PC-9 (cell line): ENCODE results near the gene KATNB1. TPM values are rescaled to one million over a fixed set of nuclear protein-coding genes. Genes with fewer than 3 reads are reported as not detected.

Source experiments
- BruUV-seq: library from RNA; stranded (reverse); fragments of 400-500 nt; replicated peaks from 2 replicates; lab custom pipeline; 2021; lab: Mats Ljungman, UMichigan
- CTCF ChIA-PET: fragments of 300-600 bp; sonication (Branson Sonifier 250); formaldehyde crosslinking; loops from one replicate; lab custom pipeline; 2022; ENCODE audit warnings: antibody characterized with exemption; lab: Charles Lee
- POLR2A ChIA-PET: fragments of 300-600 bp; sonication (Branson Sonifier 250); formaldehyde crosslinking; loops from one replicate; lab custom pipeline; 2022; ENCODE audit warnings: antibody characterized with exemption; ENCODE audit not compliant: unreplicated experiment; lab: Charles Lee
- DNase-seq, 2 experiments: peaks; one replicate each; pipeline versions ENCODE4 v3.0.0 to v3.0.0-alpha.2; 2015 to 2022; ENCODE audit warnings: mixed read lengths in 1 of 2
- H2AFZ ChIP-seq: fragments of 200-600 bp; sonication (generic); 2 replicates; pipeline ENCODE4 v1.8.1; 2017; ENCODE audit warnings: antibody characterized with exemption
- H3F3A ChIP-seq: fragments of 200-600 bp; sonication (generic); 2 replicates; pipeline ENCODE4 v1.8.1; 2017; ENCODE audit warnings: antibody characterized with exemption, mild to moderate bottlenecking, low read depth; ENCODE audit not compliant: insufficient read depth
- H3K27ac ChIP-seq: fragments of 200-600 bp; sonication (generic); 2 replicates; pipeline ENCODE4 v1.6.1; 2016; ENCODE audit warnings: mixed run types
- H3K27me3 ChIP-seq: fragments of 200-600 bp; sonication (generic); 2 replicates; pipeline ENCODE4 v1.6.1; 2016; ENCODE audit warnings: low read depth, mixed run types; ENCODE audit not compliant: insufficient read depth
- H3K36me3 ChIP-seq: fragments of 200-600 bp; sonication (generic); 2 replicates; pipeline ENCODE4 v1.6.1; 2016; ENCODE audit warnings: low read depth, mixed run types
- H3K4me1 ChIP-seq: fragments of 200-600 bp; sonication (generic); replicated peaks from 2 replicates; pipeline ENCODE4 v1.6.1; 2016; ENCODE audit warnings: mixed run types; ENCODE audit not compliant: insufficient read depth
- H3K4me2 ChIP-seq: fragments of 200-600 bp; sonication (generic); 2 replicates; pipeline ENCODE4 v1.6.1; 2017; ENCODE audit warnings: mixed run types
- H3K4me3 ChIP-seq: fragments of 200-600 bp; sonication (generic); 2 replicates; pipeline ENCODE4 v1.6.1; 2016; ENCODE audit warnings: mixed run types
- H3K79me2 ChIP-seq: fragments of 200-600 bp; sonication (generic); 2 replicates; pipeline ENCODE4 v1.6.1; 2017; ENCODE audit warnings: low read depth, mixed run types
- H3K9me2 ChIP-seq: fragments of 200-600 bp; sonication (generic); 2 replicates; pipeline ENCODE4 v1.8.1; 2017; ENCODE audit warnings: mild to moderate bottlenecking; ENCODE audit not compliant: insufficient read depth
- H3K9me3 ChIP-seq: fragments of 200-600 bp; sonication (generic); 2 replicates; pipeline ENCODE4 v1.8.1; 2016; ENCODE audit warnings: low read depth; ENCODE audit not compliant: insufficient read depth
- H4K20me1 ChIP-seq: fragments of 200-600 bp; sonication (generic); 2 replicates; pipeline ENCODE4 v1.8.1; 2017; ENCODE audit not compliant: insufficient read depth
- CTCF ChIP-seq: fragments of 200-600 bp; sonication (generic); conservative IDR thresholded peaks from 2 replicates; pipeline ENCODE4 v1.6.1; 2017; ENCODE audit warnings: mixed run types, antibody characterized with exemption, mild to moderate bottlenecking, moderate library complexity
- EZH2 ChIP-seq: fragments of 200-600 bp; sonication (generic); IDR thresholded peaks from 2 replicates; pipeline ENCODE4 v1.8.0; 2017; ENCODE audit warnings: antibody characterized with exemption, low read depth
- intact Hi-C: fragments of 100-400 bp; cut with micrococcal nuclease; formaldehyde crosslinking; loops from one replicate; pipeline ENCODE4 v1.10.0; 2022; ENCODE audit not compliant: unreplicated experiment
- total RNA-seq: library from RNA; stranded (reverse); gene quantifications from 2 replicates; pipeline ENCODE4 v1.2.3, GENCODE V29; 2021

KATNB1 gene
- total RNA-seq, 1 experiment from 2014 or later: 27.7 TPM

- no peak overlapping the region for H3K4me2 ChIP-seq
- no peak overlapping the region for H3K4me3 ChIP-seq
- CTCF ChIA-PET: interaction anchor here (0.6 kb wide), 1 partner anchor 486 kb away, joined by 3 read pairs; no protein-coding TSS in a partner anchor
- H3K9me2 ChIP-seq: no peaks in the 10 kb centered on the region
- no peak for DNase-seq
- no peak overlapping the region for H2AFZ ChIP-seq
- intact Hi-C loops: no loop called here
- no peaks in the 10 kb centered on the region for H3F3A ChIP-seq
- TF ChIP-seq CTCF (no peak), EZH2 (no peak)
- H3K4me1 ChIP-seq: no peaks in the 10 kb centered on the region
- POLR2A ChIA-PET: no interaction called here
- BruUV-seq: no TSS peak
- no peaks in the 10 kb centered on the region for H4K20me1 ChIP-seq
- no peaks in the 10 kb centered on the region for H3K79me2 ChIP-seq
- H3K36me3 ChIP-seq: no peaks in the 10 kb centered on the region
- H3K9me3 ChIP-seq: no peaks in the 10 kb centered on the region
- no peaks in the 10 kb centered on the region for H3K27me3 ChIP-seq
- no peak overlapping the region for H3K27ac ChIP-seq
Measured at GRCh38 chr16:57687363-57687929, 48.1 kb upstream of the KATNB1 start.

GRCh38 chr16:57688487-57688986 is 47.0 kb upstream of the KATNB1 start:
- no peaks in the 10 kb centered on the region for H3K27me3 ChIP-seq
- no peak overlapping the region for H2AFZ ChIP-seq
- H3F3A ChIP-seq: no peaks in the 10 kb centered on the region
- intact Hi-C loops: no loop called here
- H3K4me1 ChIP-seq: no peaks in the 10 kb centered on the region
- H3K4me3 ChIP-seq: no peak overlapping the region
- no peak for DNase-seq
- no peaks in the 10 kb centered on the region for H3K79me2 ChIP-seq
- H3K36me3 ChIP-seq: no peaks in the 10 kb centered on the region
- BruUV-seq: no TSS peak
- TF ChIP-seq CTCF: no peak
- no peak for TF ChIP-seq EZH2
- POLR2A ChIA-PET: no interaction called here
- H3K27ac ChIP-seq: no peak overlapping the region
- no peaks in the 10 kb centered on the region for H4K20me1 ChIP-seq
- no peaks in the 10 kb centered on the region for H3K9me2 ChIP-seq
- H3K4me2 ChIP-seq: no peak overlapping the region
- CTCF ChIA-PET: no interaction called here
- no peaks in the 10 kb centered on the region for H3K9me3 ChIP-seq

GRCh38 chr16:57688987-57689761 is 46.4 kb upstream of the KATNB1 start:
- no peak overlapping the region for H2AFZ ChIP-seq
- BruUV-seq: no TSS peak
- H4K20me1 ChIP-seq: no peaks in the 10 kb centered on the region
- no peaks in the 10 kb centered on the region for H3F3A ChIP-seq
- H3K9me3 ChIP-seq: no peaks in the 10 kb centered on the region
- H3K4me1 ChIP-seq: no peaks in the 10 kb centered on the region
- no peaks in the 10 kb centered on the region for H3K27me3 ChIP-seq
- no peak for TF ChIP-seq CTCF
- TF ChIP-seq EZH2: no peak
- no peak overlapping the region for H3K27ac ChIP-seq
- no peak for DNase-seq
- H3K9me2 ChIP-seq: no peaks in the 10 kb centered on the region
- no peaks in the 10 kb centered on the region for H3K79me2 ChIP-seq
- ChIA-PET CTCF (no interaction called here), POLR2A (no interaction called here)
- H3K4me2 ChIP-seq: no peak overlapping the region
- no peak overlapping the region for H3K4me3 ChIP-seq
- intact Hi-C loops: no loop called here
- H3K36me3 ChIP-seq: no peaks in the 10 kb centered on the region
